Stimulated activated CD8-positive, alpha-beta memory T cell treated with anti-CD3 and anti-CD28 coated beads, Interleukin-12 subunit alpha, Interleukin-12 subunit beta, amount 100 ng/mL, for 4 hours (primary cell): Measurements from ENCODE around the gene SPOCK1.
"Not testable (repeated sequence)": the region's sequence is repeated elsewhere in the genome, so short reads cannot be mapped to it uniquely, and the experiment has no call there.

Experiments
- DNase-seq: peaks from one replicate; pipeline ENCODE4 v3.0.0-alpha.2; 2020; ENCODE audit warnings: low read depth

Gene SPOCK1

GRCh38 chr5:137260820-137261695 is 238.1 kb downstream of the SPOCK1 start:
- no peak for DNase-seq

- not testable (repeated sequence) for DNase-seq
These were observed 240.0 kb downstream of the SPOCK1 start for GRCh38 chr5:137259115-137259514.

- no peak for DNase-seq
These were observed 244.7 kb downstream of the SPOCK1 start for GRCh38 chr5:137254119-137255090.

GRCh38 chr5:137252512-137252911 is 246.6 kb downstream of the SPOCK1 start:
- no peak for DNase-seq

GRCh38 chr5:137250421-137250820 is 248.7 kb downstream of the SPOCK1 start:
- DNase-seq, result no peak

GRCh38 chr5:137248527-137248926 is 250.6 kb downstream of the SPOCK1 start:
- DNase-seq, result no peak

- DNase-seq, result no peak
These were observed 253.7 kb downstream of the SPOCK1 start for GRCh38 chr5:137245438-137245837.

- no peak for DNase-seq
These were observed 258.8 kb downstream of the SPOCK1 start for GRCh38 chr5:137240285-137240684.

GRCh38 chr5:137236849-137237507 is 262.1 kb downstream of the SPOCK1 start:
- DNase-seq, result no peak

GRCh38 chr5:137236252-137236651 is 262.9 kb downstream of the SPOCK1 start:
- no peak for DNase-seq

- DNase-seq, result no peak
These were observed 263.9 kb downstream of the SPOCK1 start for GRCh38 chr5:137234973-137235943.

- no peak for DNase-seq
These were observed 265.4 kb downstream of the SPOCK1 start for GRCh38 chr5:137233726-137234125.

GRCh38 chr5:137233304-137233703 is 265.8 kb downstream of the SPOCK1 start:
- DNase-seq, result not testable (repeated sequence)

GRCh38 chr5:137231540-137231939 is 267.6 kb downstream of the SPOCK1 start:
- no peak for DNase-seq

GRCh38 chr5:137228816-137229215 is 270.3 kb downstream of the SPOCK1 start:
- no peak for DNase-seq

GRCh38 chr5:137226081-137226480 is 273.0 kb downstream of the SPOCK1 start:
- no peak for DNase-seq

- DNase-seq, result no peak
These were observed 275.5 kb downstream of the SPOCK1 start for GRCh38 chr5:137223324-137224295.

- no peak for DNase-seq
These were observed 277.2 kb downstream of the SPOCK1 start for GRCh38 chr5:137221943-137222342.

- no peak for DNase-seq
These were observed 278.6 kb downstream of the SPOCK1 start for GRCh38 chr5:137220523-137220927.

- DNase-seq, result no peak
These were observed 280.2 kb downstream of the SPOCK1 start for GRCh38 chr5:137218896-137219295.
